GM23338 (cell line): ENCODE data around the gene BMF. TPM values are rescaled to one million over a fixed set of nuclear protein-coding genes. Genes with fewer than 3 reads are reported as not detected.

ENCODE experiments used
- ATAC-seq: fragments of 200-7000 bp; cut with Tn5 transposase; 3 replicates; pipeline ENCODE4 v1.9.1; 2020
- DNase-seq: peaks from one replicate; pipeline ENCODE4 v3.0.0-alpha.2; 2015; ENCODE audit warnings: low spot score
- H2AFZ ChIP-seq: fragments of 200-600 bp; sonication (generic); 2 replicates; pipeline ENCODE4 v1.8.0; 2016; ENCODE audit warnings: antibody characterized with exemption, mild to moderate bottlenecking, moderate library complexity
- H3F3A ChIP-seq: fragments of 200-600 bp; sonication (generic); replicated peaks from 2 replicates; pipeline ENCODE4 v1.8.0; 2017; ENCODE audit warnings: antibody characterized with exemption, mixed run types, low read depth
- H3K27ac ChIP-seq: fragments of 200-600 bp; sonication (generic); 2 replicates; pipeline ENCODE4 v1.6.1; 2016; ENCODE audit warnings: low read depth
- H3K27me3 ChIP-seq: fragments of 200-600 bp; sonication (generic); 2 replicates; pipeline ENCODE4 v1.8.0; 2016; ENCODE audit warnings: mild to moderate bottlenecking, mixed run types, moderate library complexity; ENCODE audit not compliant: insufficient read depth
- H3K36me3 ChIP-seq: fragments of 200-600 bp; sonication (generic); 2 replicates; pipeline ENCODE4 v1.8.0; 2016; ENCODE audit warnings: mild to moderate bottlenecking; ENCODE audit not compliant: insufficient read depth
- H3K4me1 ChIP-seq: fragments of 200-600 bp; sonication (generic); 2 replicates; pipeline ENCODE4 v1.8.0; 2016; ENCODE audit warnings: mild to moderate bottlenecking, moderate library complexity; ENCODE audit not compliant: insufficient read depth
- H3K4me2 ChIP-seq: fragments of 200-600 bp; sonication (generic); 2 replicates; pipeline ENCODE4 v1.7.1; 2017; ENCODE audit warnings: mixed run types
- H3K4me3 ChIP-seq: fragments of 200-600 bp; sonication (generic); 2 replicates; pipeline ENCODE4 v1.6.1; 2016; ENCODE audit warnings: mixed run types
- H3K79me2 ChIP-seq: fragments of 200-600 bp; sonication (generic); replicated peaks from 2 replicates; pipeline ENCODE4 v1.8.0; 2017; ENCODE audit warnings: mild to moderate bottlenecking; ENCODE audit not compliant: insufficient read depth
- H3K9me2 ChIP-seq: fragments of 200-600 bp; sonication (generic); 2 replicates; pipeline ENCODE4 v1.8.0; 2017; ENCODE audit not compliant: insufficient read depth
- H4K20me1 ChIP-seq: fragments of 200-600 bp; sonication (generic); replicated peaks from 2 replicates; pipeline ENCODE4 v1.8.0; 2017; ENCODE audit warnings: mild to moderate bottlenecking; ENCODE audit not compliant: insufficient read depth
- H3K27ac Mint-ChIP-seq: 2 replicates; pipeline ENCODE4 v1.8.0; 2020; ENCODE audit warnings: inconsistent platforms, mild to moderate bottlenecking, moderate library complexity, mixed read lengths
- H3K27me3 Mint-ChIP-seq: 3 replicates; pipeline ENCODE4 v1.8.0; 2022; ENCODE audit warnings: low read depth, mild to moderate bottlenecking, moderate library complexity, mixed read lengths, inconsistent platforms; ENCODE audit not compliant: insufficient read depth, poor library complexity
- H3K36me3 Mint-ChIP-seq: 3 replicates; pipeline ENCODE4 v1.8.0; 2021; ENCODE audit warnings: low read depth, mild to moderate bottlenecking, inconsistent platforms, moderate library complexity, mixed read lengths
- H3K4me1 Mint-ChIP-seq: 3 replicates; pipeline ENCODE4 v1.8.0; 2020; ENCODE audit warnings: mild to moderate bottlenecking, inconsistent platforms, mixed read lengths
- H3K4me3 Mint-ChIP-seq: 3 replicates; pipeline ENCODE4 v1.8.0; 2021; ENCODE audit warnings: moderate library complexity, mild to moderate bottlenecking, inconsistent platforms, mixed read lengths
- H3K9me3 Mint-ChIP-seq: 3 replicates; pipeline ENCODE4 v1.8.0; 2020; ENCODE audit warnings: moderate library complexity, mild to moderate bottlenecking, inconsistent platforms, mixed read lengths
- CTCF ChIP-seq, 2 experiments: fragments of 200-600 bp in 1 of 2; sonication (generic) in 1 of 2; conservative IDR thresholded peaks; 2 replicates each; pipeline versions ENCODE4 v1.5.1 to v1.6.1; 2016 to 2017; ENCODE audit warnings: antibody characterized with exemption in 2 of 2, low read depth in 2 of 2, mild to moderate bottlenecking in 2 of 2, moderate library complexity in 1 of 2
- ETS1 ChIP-seq: IDR thresholded peaks from 2 replicates; pipeline ENCODE4 v1.6.1; 2016; ENCODE audit warnings: antibody characterized with exemption
- EZH2phosphoT487 ChIP-seq: fragments of 200-600 bp; sonication (generic); IDR thresholded peaks from one replicate; pipeline ENCODE4 v1.8.1; 2018; ENCODE audit warnings: antibody characterized with exemption; ENCODE audit not compliant: unreplicated experiment
- JUNB ChIP-seq: IDR thresholded peaks from one replicate; pipeline ENCODE4 v1.6.1; 2016; ENCODE audit warnings: antibody characterized with exemption; ENCODE audit not compliant: unreplicated experiment
- POLR2AphosphoS5 ChIP-seq: IDR thresholded peaks from 2 replicates; pipeline ENCODE4 v1.6.1; 2016; ENCODE audit warnings: antibody characterized with exemption, low read depth
- REST ChIP-seq: IDR thresholded peaks from one replicate; pipeline ENCODE4 v1.6.1; 2018; ENCODE audit warnings: antibody characterized with exemption; ENCODE audit not compliant: unreplicated experiment
- STAT1 ChIP-seq: IDR thresholded peaks from one replicate; pipeline ENCODE4 v1.6.1; 2016; ENCODE audit warnings: antibody characterized with exemption; ENCODE audit not compliant: unreplicated experiment
- ZNF462 ChIP-seq: fragments of 250-450 bp; sonication (Bioruptor Pico); IDR thresholded peaks from 2 replicates; pipeline ENCODE4 v1.5.0; 2020; ENCODE audit warnings: mild to moderate bottlenecking, moderate library complexity
- polyA plus RNA-seq: library from polyadenylated mRNA; unstranded; fragments of >200 nt; fragmentation: Nextera tagmentation; extraction: Ambion mirVana; gene quantifications from 2 replicates; pipeline ENCODE4 v1.2.1, GENCODE V29; 2016
- total RNA-seq: library from RNA; depleted of rRNA; stranded (reverse); fragments of >200 nt; shearing (Covaris generic); gene quantifications from 2 replicates; pipeline ENCODE4 v1.2.3, GENCODE V29; 2014

BMF gene
- total and polyA plus RNA-seq, 2 experiments from 2014 or later = 2.0 to 20.3 TPM

- Histone ChIP-seq H3K9me2 (peaks cover 3% of the 10 kb centered on the region; the same call in 1 of the 2 replicates), H4K20me1 (no peaks in the 10 kb centered on the region), H3F3A (peaks cover 25% of the 10 kb centered on the region; the same call in 1 of the 2 replicates), H3K4me3 (peak overlapping the region; percentile 30; the same call in 1 of the 2 replicates), H2AFZ (no peak overlapping the region), H3K4me1 (peaks cover 72% of the 10 kb centered on the region), H3K27ac (peak overlapping the region; percentile 53; the same call in 1 of the 2 replicates), H3K36me3 (no peaks in the 10 kb centered on the region; the same call in 1 of the 2 replicates), H3K79me2 (no peaks in the 10 kb centered on the region), H3K4me2 (peak overlapping the region; percentile 71), H3K27me3 (no peaks in the 10 kb centered on the region)
- H3K4me3 Mint-ChIP-seq = peak overlapping the region; percentile 31; the same call in 2 of the 3 replicates
- peaks cover 17% of the 10 kb centered on the region for H3K36me3 Mint-ChIP-seq
- no peak for TF ChIP-seq CTCF (conservative IDR thresholded peaks at IDR 0.05; ENCODE audit: low read depth in 2 of 2)
- TF ChIP-seq STAT1 = no peak
- 0 out of 2 replicates have a peak, but pooled peaks have one; percentile 17 for TF ChIP-seq ZNF462 (CRISPR knock-in tag)
- TF ChIP-seq POLR2AphosphoS5 = no peak
- TF ChIP-seq JUNB = no peak
- TF ChIP-seq ETS1 = no peak
- TF ChIP-seq REST = no peak
- no peak for TF ChIP-seq EZH2phosphoT487
- ATAC-seq (peak; percentile 17), DNase-seq (peak; percentile 45)
- no peaks in the 10 kb centered on the region for H3K9me3 Mint-ChIP-seq
- peak overlapping the region; percentile 70 for H3K27ac Mint-ChIP-seq
- H3K4me1 Mint-ChIP-seq = peaks cover 89% of the 10 kb centered on the region
- H3K27me3 Mint-ChIP-seq = peaks cover 21% of the 10 kb centered on the region
Observed at GRCh38 chr15:40091861-40092255, 16.8 kb downstream of the BMF start.
